Transverse colon (tissue), 3 donors: Measurements from ENCODE around the gene GMPR.

ENCODE experiments used
- POLR2A ChIP-seq: fragments of 450-650 bp; IDR thresholded peaks from one replicate; pipeline ENCODE4 v1.6.1; 2016; ENCODE audit warnings: antibody characterized with exemption, mild to moderate bottlenecking, moderate library complexity
- TF ChIP-seq, protein P1 (sequence below), 5 experiments: fragments of 200-600 bp in 3 of 5; fragments of 450-650 bp in 2 of 5; sonication (generic) in 3 of 5; IDR thresholded peaks; 1 replicate in 2 of 5; 2 replicates in 3 of 5; pipeline ENCODE4 v1.5.1; 2016 to 2017; ENCODE audit warnings: antibody characterized with exemption in 5 of 5, inconsistent platforms in 3 of 5, mild to moderate bottlenecking in 2 of 5, moderate library complexity in 1 of 5

DNA sequence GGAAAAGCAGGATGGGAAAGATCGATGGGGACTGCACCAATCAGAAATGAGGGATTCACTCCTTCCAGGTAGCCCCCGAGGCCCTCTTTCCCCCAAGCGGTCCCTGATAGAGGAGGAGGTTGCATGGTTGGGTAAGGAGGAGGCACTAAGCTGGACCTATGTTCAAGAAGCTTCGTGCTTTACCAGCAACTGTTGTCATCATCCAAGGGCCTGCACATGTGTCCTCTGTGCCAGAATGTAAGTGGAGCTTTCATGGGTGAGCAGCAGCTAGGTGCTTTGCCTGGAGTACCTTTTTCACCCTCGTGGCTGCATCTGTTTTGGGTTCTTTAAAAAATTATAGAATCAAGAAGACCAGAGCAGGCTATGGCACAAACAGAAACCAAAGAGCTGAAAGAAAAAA is 54.0 kb downstream of the GMPR start:
- TF ChIP-seq, protein P1, sequence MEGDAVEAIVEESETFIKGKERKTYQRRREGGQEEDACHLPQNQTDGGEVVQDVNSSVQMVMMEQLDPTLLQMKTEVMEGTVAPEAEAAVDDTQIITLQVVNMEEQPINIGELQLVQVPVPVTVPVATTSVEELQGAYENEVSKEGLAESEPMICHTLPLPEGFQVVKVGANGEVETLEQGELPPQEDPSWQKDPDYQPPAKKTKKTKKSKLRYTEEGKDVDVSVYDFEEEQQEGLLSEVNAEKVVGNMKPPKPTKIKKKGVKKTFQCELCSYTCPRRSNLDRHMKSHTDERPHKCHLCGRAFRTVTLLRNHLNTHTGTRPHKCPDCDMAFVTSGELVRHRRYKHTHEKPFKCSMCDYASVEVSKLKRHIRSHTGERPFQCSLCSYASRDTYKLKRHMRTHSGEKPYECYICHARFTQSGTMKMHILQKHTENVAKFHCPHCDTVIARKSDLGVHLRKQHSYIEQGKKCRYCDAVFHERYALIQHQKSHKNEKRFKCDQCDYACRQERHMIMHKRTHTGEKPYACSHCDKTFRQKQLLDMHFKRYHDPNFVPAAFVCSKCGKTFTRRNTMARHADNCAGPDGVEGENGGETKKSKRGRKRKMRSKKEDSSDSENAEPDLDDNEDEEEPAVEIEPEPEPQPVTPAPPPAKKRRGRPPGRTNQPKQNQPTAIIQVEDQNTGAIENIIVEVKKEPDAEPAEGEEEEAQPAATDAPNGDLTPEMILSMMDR (IDR thresholded peaks at IDR 0.05) = no peak
- no peak for TF ChIP-seq POLR2A
